ENCODE results near the gene FNDC3B. TPM values are rescaled to one million over a fixed set of nuclear protein-coding genes. Genes with fewer than 3 reads are reported as not detected.

The FNDC3B gene
- total and polyA plus RNA-seq, 2 of the 8 experiments (the other 6 are each of a cell fraction or from before 2014, with no cell fraction given) = 14.1 to 44.4 TPM

DNA sequence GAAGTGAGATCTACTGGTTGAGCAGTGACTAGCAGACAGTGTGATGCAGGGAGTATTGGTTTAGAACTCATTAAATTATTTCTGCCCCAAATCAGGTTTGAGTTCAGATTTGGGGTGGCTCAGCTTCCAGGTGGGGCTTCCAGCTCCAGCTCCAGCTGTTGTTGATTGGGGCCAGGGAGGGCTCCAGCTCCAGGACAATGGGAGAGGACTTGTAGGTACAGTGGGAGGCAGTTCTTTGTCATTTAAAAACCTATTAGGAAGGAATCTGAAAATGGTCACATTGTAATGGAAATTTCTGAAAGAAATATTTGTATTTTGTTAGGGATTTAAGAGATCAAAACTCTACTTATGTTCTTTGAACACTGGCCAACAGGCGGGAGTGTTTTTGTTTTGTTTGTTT lies 97.0 kb downstream of the FNDC3B start (continued):
- TF ChIP-seq GABPA (IDR thresholded peaks at IDR 0.05; ENCODE audit: borderline replicate concordance, insufficient read depth, low read length) = no peak
- TF ChIP-seq CHD2 (IDR thresholded peaks at IDR 0.05; ENCODE audit: low read length) = no peak
- TF ChIP-seq CHD1 (IDR thresholded peaks at IDR 0.05; ENCODE audit: low read depth, low read length) = no peak
- no peak for TF ChIP-seq BACH1 (IDR thresholded peaks at IDR 0.05; ENCODE audit: low read length)
